ENCODE results near the gene RAB31.

RAB31 gene

GRCh38 chr18:9861157-9861556 is 153.1 kb downstream of the RAB31 start:
- no peak for DNase-seq (ENCODE audit: low read depth, low spot score)

- no peak for DNase-seq (ENCODE audit: low read depth, low spot score)
Observed at GRCh38 chr18:9861933-9862332, 153.8 kb downstream of the RAB31 start.

GRCh38 chr18:9862686-9863085 is 154.6 kb downstream of the RAB31 start:
- DNase-seq (ENCODE audit: low read depth, low spot score) = no peak

- DNase-seq (ENCODE audit: low read depth, low spot score) = no peak
Observed at GRCh38 chr18:9863282-9863681, 155.2 kb downstream of the RAB31 start.

GRCh38 chr18:9865764-9866490 is 157.8 kb downstream of the RAB31 start:
- no peak for DNase-seq (ENCODE audit: low read depth, low spot score)

- no peak for DNase-seq (ENCODE audit: low read depth, low spot score)
Observed at GRCh38 chr18:9866627-9867026, 158.5 kb downstream of the RAB31 start.

- no peak for DNase-seq (ENCODE audit: low read depth, low spot score)
Observed at GRCh38 chr18:9867071-9867594, 159.0 kb downstream of the RAB31 start.

- DNase-seq (ENCODE audit: low read depth, low spot score) = peak; percentile 72
Observed at GRCh38 chr18:9868857-9869714, 161.0 kb downstream of the RAB31 start.

GRCh38 chr18:9869715-9870430 is 161.8 kb downstream of the RAB31 start:
- peak; percentile 60 for DNase-seq (ENCODE audit: low read depth, low spot score)

GRCh38 chr18:9870431-9871008 is 162.4 kb downstream of the RAB31 start:
- peak; percentile 57 for DNase-seq (ENCODE audit: low read depth, low spot score)

- no peak for DNase-seq (ENCODE audit: low read depth, low spot score)
Observed at GRCh38 chr18:9871244-9871746, 163.2 kb downstream of the RAB31 start.

- no peak for DNase-seq (ENCODE audit: low read depth, low spot score)
Observed at GRCh38 chr18:9872823-9873222, 164.7 kb downstream of the RAB31 start.

- no peak for DNase-seq (ENCODE audit: low read depth, low spot score)
Observed at GRCh38 chr18:9874728-9875127, 166.6 kb downstream of the RAB31 start.

- no peak for DNase-seq (ENCODE audit: low read depth, low spot score)
Observed at GRCh38 chr18:9876212-9876866, 168.2 kb downstream of the RAB31 start.

GRCh38 chr18:9876867-9877654 is 169.0 kb downstream of the RAB31 start:
- peak; percentile 83 for DNase-seq (ENCODE audit: low read depth, low spot score)

- no peak for DNase-seq (ENCODE audit: low read depth, low spot score)
Observed at GRCh38 chr18:9877655-9878014, 169.5 kb downstream of the RAB31 start.

- no peak for DNase-seq (ENCODE audit: low read depth, low spot score)
Observed at GRCh38 chr18:9878095-9878494, 170.0 kb downstream of the RAB31 start.

- DNase-seq (ENCODE audit: low read depth, low spot score) = no peak
Observed at GRCh38 chr18:9878783-9879242, 170.7 kb downstream of the RAB31 start.

GRCh38 chr18:9884090-9884489 is 176.0 kb downstream of the RAB31 start:
- DNase-seq (ENCODE audit: low read depth, low spot score) = no peak

- no peak for DNase-seq (ENCODE audit: low read depth, low spot score)
Observed at GRCh38 chr18:9884532-9885140, 176.5 kb downstream of the RAB31 start.

Data from ELF-1 (cell line).